NCI-H774 (cell line): ENCODE measurements around the gene LRP1.
"Not testable (repeated sequence)": the region's sequence is repeated elsewhere in the genome, so short reads cannot be mapped to it uniquely, and the experiment has no call there.

Experiments
- DNase-seq: peaks from one replicate; lab custom pipeline; 2025; lab: John Stamatoyannopoulos, UW

LRP1 gene

DNA sequence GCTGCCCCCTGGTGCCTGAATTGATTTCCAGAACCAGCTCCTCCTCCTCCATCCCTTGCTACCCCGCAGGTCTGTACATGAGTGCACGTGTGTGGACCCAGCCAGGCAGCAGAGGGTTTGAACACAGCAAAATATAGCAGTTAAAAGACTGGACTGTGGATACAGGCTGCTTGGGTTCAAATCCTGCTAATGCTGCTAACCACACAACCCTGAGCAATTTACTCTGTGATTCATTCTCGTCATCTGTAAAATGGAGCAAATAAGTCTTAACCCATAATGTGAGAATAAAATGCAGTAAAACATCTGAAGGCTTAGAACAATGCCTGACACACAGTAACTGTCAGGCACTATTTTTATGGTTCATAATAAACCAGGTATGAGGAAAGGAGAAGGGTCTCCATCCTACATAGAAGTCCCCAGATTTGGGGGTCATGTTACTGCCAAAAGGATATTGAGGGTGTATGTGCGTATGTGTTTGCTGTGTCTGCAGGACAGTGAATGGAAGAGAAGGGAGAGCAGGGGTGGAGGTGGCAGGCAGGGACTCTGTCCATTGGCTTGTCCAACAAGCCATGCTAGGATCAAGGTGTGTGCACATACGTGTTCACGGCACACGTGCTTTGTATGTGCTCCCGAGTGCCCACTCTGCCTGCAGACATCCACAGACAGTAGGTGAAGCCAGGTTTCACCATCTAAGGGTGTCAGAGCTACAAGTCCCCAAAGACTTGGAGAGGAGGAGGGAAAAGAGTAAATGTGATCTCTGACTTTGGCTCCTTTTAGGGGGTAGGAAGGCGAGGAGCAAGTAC is 15.6 kb upstream of the LRP1 start:
- DNase-seq, result no peak

- DNase-seq, result no peak
Observed at GRCh38 chr12:57116580-57117281, 11.6 kb upstream of the LRP1 start.

DNA sequence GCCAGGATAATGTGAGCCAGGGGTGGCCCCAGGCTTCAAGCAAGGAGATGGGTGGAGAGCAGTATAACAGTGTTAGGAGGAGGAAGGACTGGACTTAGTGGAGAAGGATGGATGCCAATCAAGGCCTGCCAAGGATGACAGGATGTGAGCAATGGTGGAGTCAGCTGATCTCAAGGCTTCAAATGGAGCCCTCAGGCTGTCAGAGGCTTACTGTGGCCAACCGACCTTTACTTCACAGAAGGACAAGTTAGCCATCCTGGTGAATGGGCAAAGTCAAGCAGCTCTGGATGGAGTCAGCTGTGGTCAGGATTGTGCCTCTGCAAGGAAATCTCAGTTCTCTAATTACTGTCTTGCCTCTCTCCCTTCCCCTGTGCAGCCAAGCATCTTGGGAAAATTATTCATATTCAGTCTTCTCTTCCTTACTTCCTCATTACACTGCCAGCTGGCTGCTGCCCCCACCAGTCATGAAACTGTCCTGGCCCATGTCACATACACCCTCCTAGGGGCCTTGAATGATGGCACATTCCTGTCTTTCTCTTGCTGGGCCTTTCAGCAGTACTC is 9.5 kb upstream of the LRP1 start:
- no peak for DNase-seq

DNA sequence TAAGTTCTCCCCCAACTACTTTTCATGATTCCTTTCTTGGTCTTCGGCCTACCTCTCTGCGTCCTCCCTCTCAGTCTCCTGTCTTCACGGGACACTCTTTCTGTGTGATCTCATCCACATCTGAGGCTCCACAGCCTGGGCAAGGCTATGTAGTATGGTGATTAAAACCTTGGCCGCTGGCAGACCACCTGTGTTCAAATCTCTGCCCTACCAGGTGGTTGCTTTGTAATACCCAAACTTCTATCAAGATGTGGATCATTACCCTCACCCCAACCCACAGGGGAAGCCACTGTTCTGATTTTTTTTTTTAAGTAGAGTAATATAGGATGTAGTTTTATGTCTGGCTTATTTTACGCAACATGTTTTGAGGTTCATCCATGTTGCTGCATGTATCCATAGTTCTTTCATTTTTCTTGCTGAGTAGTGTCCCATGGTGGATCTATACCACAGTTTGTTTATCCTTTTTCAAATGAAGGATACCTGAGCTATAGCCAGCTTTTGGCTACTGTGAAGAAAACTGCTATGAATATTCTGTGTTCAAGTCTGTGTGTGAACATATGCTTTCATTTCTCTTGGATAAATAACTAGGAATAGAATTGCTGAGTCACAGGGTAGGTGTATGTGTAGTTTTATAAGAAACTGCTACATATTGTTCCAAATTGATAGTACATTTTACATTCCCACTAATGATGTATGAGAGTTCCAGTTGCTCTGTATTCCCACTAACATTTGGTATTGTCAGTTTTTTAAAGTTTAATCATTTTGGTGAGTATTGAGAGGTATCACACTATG is 8.8 kb upstream of the LRP1 start:
- DNase-seq, result no peak

GRCh38 chr12:57120718-57121117 is 7.6 kb upstream of the LRP1 start:
- not testable (repeated sequence) for DNase-seq

GRCh38 chr12:57123813-57124212 is 4.5 kb upstream of the LRP1 start:
- no peak for DNase-seq

- peak; percentile 52 for DNase-seq
Observed at GRCh38 chr12:57124261-57124877, 3.9 kb upstream of the LRP1 start.

- DNase-seq, result no peak
Observed at GRCh38 chr12:57126061-57126460, 2.2 kb upstream of the LRP1 start.

DNA sequence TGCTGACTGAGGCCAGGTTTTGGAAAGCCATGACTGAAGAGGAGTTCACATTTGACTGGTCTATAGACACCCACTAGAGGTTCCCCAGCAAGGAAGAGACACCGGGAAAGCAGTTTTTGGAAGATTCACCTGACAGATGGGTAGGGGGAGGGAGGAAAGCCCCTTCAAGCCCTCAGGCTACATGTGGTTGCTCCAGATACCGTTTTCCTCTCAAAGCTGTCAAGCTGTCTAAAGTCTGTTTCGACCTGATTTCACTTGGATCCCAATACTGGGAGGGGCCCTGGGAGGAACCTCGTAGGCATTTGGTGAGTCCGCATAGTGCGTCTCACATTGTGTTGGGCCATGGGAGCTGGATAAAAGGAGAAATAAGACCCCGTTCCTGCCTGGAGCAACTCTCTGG is 1.7 kb upstream of the LRP1 start:
- DNase-seq, result no peak

GRCh38 chr12:57127101-57127725 is 1.1 kb upstream of the LRP1 start:
- peak; percentile 24 for DNase-seq

- no peak for DNase-seq
Observed at GRCh38 chr12:57128519-57129247, 400 bp downstream of the LRP1 start.

DNA sequence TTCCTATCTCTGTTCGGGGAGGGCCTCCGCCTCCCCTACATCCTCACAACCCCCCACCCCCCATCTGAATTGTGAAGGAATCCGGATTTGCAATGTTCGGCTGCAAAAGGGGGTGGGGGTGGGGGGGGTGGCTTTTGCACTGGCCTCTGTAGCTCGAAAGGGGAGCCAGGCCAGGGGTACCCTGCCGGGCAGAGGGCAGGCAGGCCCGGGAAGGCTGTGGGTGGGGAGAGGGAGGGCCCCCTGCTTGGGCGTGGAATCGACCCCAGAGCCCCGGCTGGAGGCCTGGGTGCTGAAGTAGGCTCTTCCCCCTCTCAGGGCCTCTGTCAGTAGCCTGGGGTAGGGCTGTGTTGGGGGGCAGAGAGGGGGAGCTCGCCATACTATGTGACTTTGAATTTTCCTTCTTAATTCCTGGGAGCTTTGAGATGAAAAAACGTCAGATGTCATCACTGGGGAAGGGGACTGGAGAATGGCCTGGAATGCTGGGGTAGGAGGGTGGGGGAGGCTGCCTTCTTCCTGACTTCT is 1.1 kb downstream of the LRP1 start:
- DNase-seq, result no peak

GRCh38 chr12:57129889-57130288 is 1.6 kb downstream of the LRP1 start:
- DNase-seq, result no peak

- no peak for DNase-seq
Observed at GRCh38 chr12:57130941-57131340, 2.7 kb downstream of the LRP1 start.

DNA sequence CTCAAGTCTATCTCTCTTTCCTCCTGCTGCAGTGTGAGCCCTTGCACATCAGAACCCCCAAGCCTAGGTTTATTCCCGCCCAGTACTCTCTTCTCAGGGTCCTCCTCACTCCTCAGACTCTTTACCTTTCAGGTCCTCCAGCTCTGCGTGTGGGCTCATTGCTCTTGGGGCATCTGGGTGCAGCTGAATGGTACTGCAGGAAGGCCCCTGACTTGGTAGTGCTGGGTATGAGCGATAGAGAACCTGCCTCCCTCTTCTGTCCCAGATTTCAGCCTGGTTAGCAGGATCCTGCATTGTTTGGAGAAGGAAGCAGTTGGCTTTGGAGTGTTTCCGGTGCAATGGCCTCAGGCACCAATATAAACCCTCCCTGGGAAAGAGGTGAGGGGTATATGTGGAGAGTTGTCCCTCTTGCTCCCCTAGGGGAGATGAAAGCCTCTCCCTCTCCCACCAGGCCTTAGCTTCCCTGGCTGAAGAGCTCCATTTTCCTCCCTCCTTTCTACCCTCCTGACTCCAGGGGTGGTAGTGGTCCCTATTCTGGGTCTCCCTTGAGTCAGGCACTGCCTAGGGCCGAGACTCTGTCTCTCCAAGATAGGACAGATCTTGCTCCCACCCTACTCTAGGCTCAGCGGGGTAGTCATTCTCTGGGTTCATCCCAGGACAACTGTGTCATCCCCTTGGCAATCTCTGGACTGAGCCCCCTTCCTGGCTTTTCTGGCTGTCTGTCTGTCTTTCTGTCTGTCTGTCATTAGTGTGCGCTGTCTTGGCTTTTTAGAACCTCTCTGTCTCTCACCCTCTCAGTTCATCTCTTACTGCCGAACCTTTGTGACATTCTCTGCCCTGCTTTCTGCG is 3.8 kb downstream of the LRP1 start:
- no peak for DNase-seq

DNA sequence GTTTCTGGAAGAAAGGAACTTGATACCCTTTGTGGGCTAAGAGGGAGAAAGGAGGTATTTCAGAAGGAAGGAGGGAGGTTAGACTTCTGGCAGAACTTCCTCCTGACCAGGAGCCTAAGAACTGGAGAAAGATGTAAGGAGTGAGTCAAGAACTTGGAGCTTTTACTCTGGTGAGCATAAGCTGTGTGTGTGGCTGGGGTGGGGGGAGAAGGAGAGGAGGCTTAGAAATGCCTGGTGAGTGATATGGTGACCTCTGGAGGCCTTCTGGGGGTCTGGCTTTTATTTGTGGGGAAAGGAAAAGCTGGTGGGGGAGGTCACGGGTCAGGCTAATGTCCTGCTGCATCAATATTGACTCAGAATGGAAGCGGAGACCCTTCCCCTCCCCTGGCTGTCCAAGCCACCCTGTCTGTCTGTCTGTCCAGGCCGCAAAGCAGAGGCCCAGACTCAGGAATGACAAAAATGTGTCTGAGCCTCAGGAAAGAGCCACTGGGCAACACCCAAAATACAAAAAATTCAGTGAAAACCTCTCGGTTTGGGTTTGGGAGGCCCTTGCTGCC is 4.8 kb downstream of the LRP1 start:
- DNase-seq, result no peak

DNA sequence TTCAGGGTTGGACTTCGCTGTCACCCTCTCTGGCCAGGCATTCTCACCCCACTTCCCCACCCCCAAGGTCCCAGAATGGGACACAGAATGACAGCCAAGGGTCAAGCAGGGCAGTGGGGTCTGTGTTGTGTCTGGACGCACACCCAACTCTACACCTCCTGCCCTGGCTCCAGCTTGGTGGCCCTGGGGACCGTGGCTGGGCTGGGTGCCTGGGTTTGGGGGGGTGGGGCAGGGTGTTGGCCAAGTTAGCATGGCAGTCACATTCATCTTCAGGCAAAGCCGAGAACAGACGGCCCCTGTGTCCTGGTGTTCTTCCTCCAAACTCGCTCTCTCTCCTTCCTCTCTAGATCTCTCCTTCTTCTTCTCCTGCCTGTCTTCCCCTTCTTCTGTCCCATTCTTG is 5.6 kb downstream of the LRP1 start:
- no peak for DNase-seq

DNA sequence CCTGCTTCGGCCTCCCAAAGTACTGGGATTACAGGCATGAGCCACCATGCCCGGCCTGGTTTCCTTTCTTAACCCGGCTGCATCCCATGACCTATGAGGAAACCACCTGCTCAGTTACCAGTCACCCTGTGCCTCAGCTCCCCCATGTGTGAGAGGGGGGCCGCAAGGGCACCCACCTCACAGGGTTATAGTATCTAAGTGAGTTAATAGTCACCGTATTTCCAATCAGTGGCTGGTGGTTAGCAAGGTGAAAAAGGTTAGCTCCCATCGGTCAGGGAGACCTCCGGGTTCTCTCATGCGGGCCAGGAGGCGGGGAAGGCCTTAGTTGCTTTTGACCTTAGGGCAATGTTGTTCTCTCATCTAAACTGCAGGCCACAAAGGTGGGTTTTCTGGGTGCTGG is 6.7 kb downstream of the LRP1 start:
- DNase-seq, result no peak
